ENCODE measurements around the gene USH2A.
"Not testable (repeated sequence)": the region's sequence is repeated elsewhere in the genome, so short reads cannot be mapped to it uniquely, and the experiment has no call there.

USH2A gene

GRCh38 chr1:216169351-216169750, 253.9 kb downstream of the USH2A start:
- H3K27me3 ChIP-seq (ENCODE audit: insufficient read depth, low read length): no peaks in the 10 kb centered on the region

GRCh38 chr1:216168546-216168945, 254.7 kb downstream of the USH2A start:
- Histone ChIP-seq H3K27ac (ENCODE audit: low read length) (no peak overlapping the region), H3K36me3 (ENCODE audit: insufficient read depth, low read depth, low read length) (no peaks in the 10 kb centered on the region), H3K9ac (ENCODE audit: low read depth, low read length) (no peak overlapping the region), H3K4me1 (ENCODE audit: insufficient read depth, low read length) (no peaks in the 10 kb centered on the region), H3K4me3 (ENCODE audit: low read length) (no peak overlapping the region), H3K9me3 (ENCODE audit: insufficient read depth, low read depth, low read length) (no peaks in the 10 kb centered on the region), H3K27me3 (ENCODE audit: insufficient read depth, low read length) (no peaks in the 10 kb centered on the region)

More at GRCh38 chr1:216169351-216169750, 253.9 kb downstream of the USH2A start:
- Histone ChIP-seq H3K27ac (ENCODE audit: low read length) (no peak overlapping the region), H3K9me3 (ENCODE audit: insufficient read depth, low read depth, low read length) (no peaks in the 10 kb centered on the region), H3K4me1 (ENCODE audit: insufficient read depth, low read length) (no peaks in the 10 kb centered on the region), H3K9ac (ENCODE audit: low read depth, low read length) (no peak overlapping the region), H3K4me3 (ENCODE audit: low read length) (no peak overlapping the region), H3K36me3 (ENCODE audit: insufficient read depth, low read depth, low read length) (no peaks in the 10 kb centered on the region)

- Histone ChIP-seq H3K27ac (ENCODE audit: low read length) (no peak overlapping the region), H3K27me3 (ENCODE audit: insufficient read depth, low read length) (no peaks in the 10 kb centered on the region), H3K4me1 (ENCODE audit: insufficient read depth, low read length) (no peaks in the 10 kb centered on the region), H3K4me3 (ENCODE audit: low read length) (no peak overlapping the region), H3K9ac (ENCODE audit: low read depth, low read length) (no peak overlapping the region), H3K9me3 (ENCODE audit: insufficient read depth, low read depth, low read length) (peaks cover 10% of the 10 kb centered on the region; the same call in 1 of the 2 replicates), H3K36me3 (ENCODE audit: insufficient read depth, low read depth, low read length) (no peaks in the 10 kb centered on the region)
Measured at GRCh38 chr1:216154063-216154462, 269.2 kb downstream of the USH2A start.

GRCh38 chr1:216153130-216153529, 270.1 kb downstream of the USH2A start:
- H3K4me1 ChIP-seq (ENCODE audit: insufficient read depth, low read length): no peaks in the 10 kb centered on the region
- H3K9ac ChIP-seq (ENCODE audit: low read depth, low read length): no peak overlapping the region
- peaks cover 10% of the 10 kb centered on the region; the same call in 1 of the 2 replicates for H3K9me3 ChIP-seq (ENCODE audit: insufficient read depth, low read depth, low read length)
- H3K27ac ChIP-seq (ENCODE audit: low read length): no peak overlapping the region
- no peaks in the 10 kb centered on the region for H3K27me3 ChIP-seq (ENCODE audit: insufficient read depth, low read length)
- H3K36me3 ChIP-seq (ENCODE audit: insufficient read depth, low read depth, low read length): no peaks in the 10 kb centered on the region
- H3K4me3 ChIP-seq (ENCODE audit: low read length): no peak overlapping the region

GRCh38 chr1:216145451-216146018, 277.7 kb downstream of the USH2A start:
- not testable (repeated sequence) for H3K27me3 ChIP-seq (ENCODE audit: insufficient read depth, low read length); H3K27ac ChIP-seq (ENCODE audit: low read length); H3K9me3 ChIP-seq (ENCODE audit: insufficient read depth, low read depth, low read length); H3K36me3 ChIP-seq (ENCODE audit: insufficient read depth, low read depth, low read length); H3K9ac ChIP-seq (ENCODE audit: low read depth, low read length)
- peak overlapping the region; percentile 4; the same call in 1 of the 2 replicates for H3K4me3 ChIP-seq (ENCODE audit: low read length)
- H3K4me1 ChIP-seq (ENCODE audit: insufficient read depth, low read length): peaks cover 27% of the 10 kb centered on the region

- Histone ChIP-seq H3K27me3 (ENCODE audit: insufficient read depth, low read length) (no peaks in the 10 kb centered on the region), H3K4me3 (ENCODE audit: low read length) (peak overlapping the region; percentile 4; the same call in 1 of the 2 replicates), H3K4me1 (ENCODE audit: insufficient read depth, low read length) (peaks cover 29% of the 10 kb centered on the region), H3K9ac (ENCODE audit: low read depth, low read length) (0 out of 2 replicates have a peak overlapping the region, but pooled peaks have one; percentile 4), H3K9me3 (ENCODE audit: insufficient read depth, low read depth, low read length) (no peaks in the 10 kb centered on the region), H3K36me3 (ENCODE audit: insufficient read depth, low read depth, low read length) (no peaks in the 10 kb centered on the region), H3K27ac (ENCODE audit: low read length) (no peak overlapping the region)
Measured at GRCh38 chr1:216144661-216145450, 278.4 kb downstream of the USH2A start.

- peaks cover 29% of the 10 kb centered on the region for H3K4me1 ChIP-seq (ENCODE audit: insufficient read depth, low read length)
- H3K9ac ChIP-seq (ENCODE audit: low read depth, low read length): no peak overlapping the region
- no peaks in the 10 kb centered on the region for H3K36me3 ChIP-seq (ENCODE audit: insufficient read depth, low read depth, low read length)
- no peaks in the 10 kb centered on the region for H3K27me3 ChIP-seq (ENCODE audit: insufficient read depth, low read length)
- no peak overlapping the region for H3K4me3 ChIP-seq (ENCODE audit: low read length)
- no peak overlapping the region for H3K27ac ChIP-seq (ENCODE audit: low read length)
- no peaks in the 10 kb centered on the region for H3K9me3 ChIP-seq (ENCODE audit: insufficient read depth, low read depth, low read length)
Measured at GRCh38 chr1:216142921-216143320, 280.3 kb downstream of the USH2A start.

- H3K9ac ChIP-seq (ENCODE audit: low read depth, low read length): no peak overlapping the region
- H3K36me3 ChIP-seq (ENCODE audit: insufficient read depth, low read depth, low read length): no peaks in the 10 kb centered on the region
- no peak overlapping the region for H3K27ac ChIP-seq (ENCODE audit: low read length)
- no peaks in the 10 kb centered on the region for H3K27me3 ChIP-seq (ENCODE audit: insufficient read depth, low read length)
- H3K9me3 ChIP-seq (ENCODE audit: insufficient read depth, low read depth, low read length): no peaks in the 10 kb centered on the region
- no peak overlapping the region for H3K4me3 ChIP-seq (ENCODE audit: low read length)
- peaks cover 29% of the 10 kb centered on the region for H3K4me1 ChIP-seq (ENCODE audit: insufficient read depth, low read length)
Measured at GRCh38 chr1:216140730-216141524, 282.3 kb downstream of the USH2A start.

- no peaks in the 10 kb centered on the region for H3K4me1 ChIP-seq (ENCODE audit: insufficient read depth, low read length)
- no peaks in the 10 kb centered on the region for H3K27me3 ChIP-seq (ENCODE audit: insufficient read depth, low read length)
- no peaks in the 10 kb centered on the region for H3K36me3 ChIP-seq (ENCODE audit: insufficient read depth, low read depth, low read length)
- no peak overlapping the region for H3K4me3 ChIP-seq (ENCODE audit: low read length)
- no peak overlapping the region for H3K27ac ChIP-seq (ENCODE audit: low read length)
- no peaks in the 10 kb centered on the region; the same call in 1 of the 2 replicates for H3K9me3 ChIP-seq (ENCODE audit: insufficient read depth, low read depth, low read length)
- H3K9ac ChIP-seq (ENCODE audit: low read depth, low read length): no peak overlapping the region
Measured at GRCh38 chr1:216124192-216124781, 299.0 kb downstream of the USH2A start.

- no peaks in the 10 kb centered on the region for H3K36me3 ChIP-seq (ENCODE audit: insufficient read depth, low read depth, low read length)
- H3K4me3 ChIP-seq (ENCODE audit: low read length): no peak overlapping the region
- no peaks in the 10 kb centered on the region for H3K27me3 ChIP-seq (ENCODE audit: insufficient read depth, low read length)
- H3K9me3 ChIP-seq (ENCODE audit: insufficient read depth, low read depth, low read length): no peaks in the 10 kb centered on the region; the same call in 1 of the 2 replicates
- H3K4me1 ChIP-seq (ENCODE audit: insufficient read depth, low read length): no peaks in the 10 kb centered on the region
- H3K9ac ChIP-seq (ENCODE audit: low read depth, low read length): no peak overlapping the region
- no peak overlapping the region for H3K27ac ChIP-seq (ENCODE audit: low read length)
Measured at GRCh38 chr1:216123446-216124191, 299.6 kb downstream of the USH2A start.

GRCh38 chr1:216119600-216119999, 303.6 kb downstream of the USH2A start:
- no peaks in the 10 kb centered on the region for H3K36me3 ChIP-seq (ENCODE audit: insufficient read depth, low read depth, low read length)
- no peak overlapping the region for H3K9ac ChIP-seq (ENCODE audit: low read depth, low read length)
- H3K27me3 ChIP-seq (ENCODE audit: insufficient read depth, low read length): no peaks in the 10 kb centered on the region
- no peak overlapping the region for H3K27ac ChIP-seq (ENCODE audit: low read length)
- H3K4me3 ChIP-seq (ENCODE audit: low read length): no peak overlapping the region
- H3K9me3 ChIP-seq (ENCODE audit: insufficient read depth, low read depth, low read length): no peaks in the 10 kb centered on the region; the same call in 1 of the 2 replicates
- H3K4me1 ChIP-seq (ENCODE audit: insufficient read depth, low read length): peaks cover 8% of the 10 kb centered on the region; the same call in 1 of the 2 replicates
